Bone marrow (tissue), 2 donors: ENCODE data around the gene CD84.
"Not testable (repeated sequence)": the region's sequence is repeated elsewhere in the genome, so short reads cannot be mapped to it uniquely, and the experiment has no call there.

Experiments used
- DNase-seq, 2 donors: peaks; one replicate each; lab custom pipeline; 2025; lab: John Stamatoyannopoulos, UW

CD84 gene

DNA sequence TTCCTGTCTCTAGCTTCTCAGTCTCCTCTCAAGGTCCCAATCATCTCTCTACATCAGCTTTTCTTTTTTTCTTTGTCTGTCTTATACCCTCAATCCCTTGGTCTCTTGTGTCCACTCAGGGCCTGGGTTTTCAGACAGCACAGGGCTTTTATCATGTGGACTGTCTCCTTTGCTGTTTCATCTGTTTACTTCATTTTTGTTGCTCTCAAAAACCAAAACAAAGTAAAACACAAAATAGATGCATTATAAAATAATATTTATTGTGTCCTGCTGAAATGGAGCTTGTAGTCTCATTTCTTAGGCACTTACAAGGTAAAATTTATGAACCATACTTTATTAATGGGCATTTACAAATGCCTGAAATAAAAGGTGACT, 38.5 kb downstream of the CD84 start:
- DNase-seq: no peak

DNA sequence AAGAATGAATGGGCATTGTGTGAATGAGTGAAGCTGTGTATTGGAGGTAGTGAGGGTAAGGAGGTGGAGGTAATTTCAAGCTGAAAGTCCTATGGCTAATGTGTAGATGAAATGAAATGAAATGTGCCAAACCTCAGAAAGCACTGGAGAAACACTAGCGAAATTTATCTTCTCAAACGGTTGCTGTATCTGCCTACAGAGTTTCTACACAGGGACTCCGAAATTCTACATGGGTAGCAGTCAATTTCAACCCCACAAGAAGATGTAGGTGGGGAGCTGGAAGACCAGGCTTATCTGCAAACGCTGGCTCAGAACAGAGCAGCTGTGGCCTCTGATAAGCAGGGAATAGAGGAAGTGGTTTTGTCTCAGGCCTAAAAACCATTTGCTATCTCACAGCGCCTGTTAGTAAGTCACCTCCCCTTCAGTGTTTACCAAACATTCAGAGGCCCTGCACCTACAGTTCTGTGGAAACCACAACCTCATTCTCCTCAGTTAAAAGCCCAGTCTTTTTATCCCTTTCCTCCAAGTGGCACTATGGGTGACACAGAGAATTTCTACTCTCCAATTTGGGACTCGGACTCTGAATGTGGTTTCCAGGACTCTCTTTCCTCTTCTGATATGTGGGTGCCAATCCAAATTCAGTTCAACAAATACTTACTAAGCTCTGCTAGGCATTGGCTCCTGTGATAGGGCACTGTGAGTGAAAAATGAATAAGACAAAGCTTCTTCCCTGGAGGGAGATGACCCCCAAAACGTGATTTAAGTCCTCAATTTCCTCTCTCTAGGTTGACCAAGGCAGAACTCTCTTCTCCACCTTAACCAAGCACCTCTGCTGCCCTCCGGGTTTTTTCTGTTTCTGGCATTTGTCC, 39.1 kb downstream of the CD84 start:
- peak; percentile 5 to 95 for DNase-seq

DNA sequence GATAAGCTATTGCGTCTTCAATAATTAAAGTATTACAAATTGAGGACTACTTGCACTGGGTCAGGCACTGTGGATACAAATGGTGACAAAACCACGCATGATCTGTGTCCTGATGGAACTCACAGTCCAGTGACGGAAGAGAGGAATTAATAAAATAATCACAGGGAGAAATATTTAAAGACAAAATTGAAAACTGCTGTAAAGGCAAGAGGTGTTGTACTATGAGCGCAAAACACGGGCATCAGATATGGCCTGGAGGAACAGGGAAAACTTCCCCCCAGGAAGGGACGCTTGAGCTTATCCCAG, 39.7 kb downstream of the CD84 start:
- DNase-seq: no peak

DNA sequence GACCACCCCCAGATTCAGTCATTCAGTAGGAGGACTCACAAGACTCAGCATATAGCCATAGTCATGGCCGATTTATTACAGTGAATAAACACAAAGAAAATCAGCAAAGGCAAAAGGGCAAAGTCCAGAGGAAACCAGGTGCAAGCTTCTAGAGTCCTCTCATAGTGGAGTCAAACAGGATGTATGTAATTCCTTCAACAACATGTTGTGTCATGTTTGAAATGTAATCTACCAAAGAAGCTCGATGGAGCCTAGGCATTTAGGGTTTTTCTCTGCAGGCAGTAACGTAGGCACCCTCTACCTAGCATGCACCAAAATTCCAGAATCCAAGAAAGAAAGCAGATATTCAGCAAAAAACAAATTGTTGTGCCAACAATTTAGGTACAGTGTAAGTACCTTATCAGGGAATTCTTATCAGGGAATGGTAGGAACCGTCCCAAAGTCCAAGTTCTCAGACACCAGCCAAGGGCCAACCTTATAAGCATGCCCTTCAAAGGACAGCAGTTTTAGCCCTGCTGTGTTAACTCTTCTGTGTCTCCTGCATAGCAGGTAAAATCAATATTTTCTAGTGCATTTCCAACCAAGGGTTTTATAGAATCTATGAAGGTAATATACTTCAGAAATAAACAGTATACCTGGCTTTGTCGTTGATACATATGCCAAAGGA, 40.2 kb downstream of the CD84 start:
- DNase-seq: no peak

DNA sequence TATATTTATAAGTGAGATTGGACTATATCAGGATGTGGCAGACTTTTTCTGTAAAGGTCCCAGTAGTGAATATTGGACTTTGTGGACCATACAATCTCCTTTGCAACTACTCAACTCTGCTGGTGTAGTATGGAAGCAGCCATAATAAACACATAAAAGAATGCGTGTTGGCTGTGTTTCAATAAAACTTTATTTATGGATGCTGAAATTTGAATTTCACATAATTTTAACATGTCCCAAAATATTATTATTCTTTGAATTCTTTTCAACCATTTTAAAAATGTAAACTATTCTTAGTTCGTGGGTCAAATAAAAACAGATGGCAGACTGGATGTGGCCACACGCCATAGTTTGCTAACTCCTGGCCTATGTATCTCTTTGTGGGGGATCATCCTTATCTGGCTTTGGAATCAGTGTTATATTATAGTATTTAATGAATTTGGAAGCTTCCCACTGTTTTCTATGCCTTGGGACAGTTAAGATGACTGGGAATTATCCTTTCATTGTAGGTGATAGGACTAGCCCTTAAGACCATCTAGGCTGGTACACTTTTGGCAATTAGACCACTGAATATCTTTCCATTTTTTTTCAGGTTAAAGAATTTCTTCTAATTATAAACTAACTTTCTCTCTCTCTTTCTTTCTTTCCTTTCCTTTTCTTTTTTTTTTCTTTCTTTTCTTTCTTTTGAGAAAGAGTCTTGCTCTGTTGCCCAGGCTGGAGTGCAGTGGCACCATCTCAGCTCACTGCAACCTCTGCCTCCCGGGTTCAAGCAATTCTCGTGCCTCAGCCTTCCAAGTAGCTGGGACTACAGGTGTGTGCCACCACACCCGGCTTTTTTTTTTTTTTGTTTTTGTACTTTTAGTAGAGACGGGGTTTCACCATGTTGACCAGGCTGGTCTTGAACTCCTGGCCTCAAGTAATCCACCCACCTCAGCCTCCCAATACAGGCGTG, 41.3 kb downstream of the CD84 start:
- no peak for DNase-seq

DNA sequence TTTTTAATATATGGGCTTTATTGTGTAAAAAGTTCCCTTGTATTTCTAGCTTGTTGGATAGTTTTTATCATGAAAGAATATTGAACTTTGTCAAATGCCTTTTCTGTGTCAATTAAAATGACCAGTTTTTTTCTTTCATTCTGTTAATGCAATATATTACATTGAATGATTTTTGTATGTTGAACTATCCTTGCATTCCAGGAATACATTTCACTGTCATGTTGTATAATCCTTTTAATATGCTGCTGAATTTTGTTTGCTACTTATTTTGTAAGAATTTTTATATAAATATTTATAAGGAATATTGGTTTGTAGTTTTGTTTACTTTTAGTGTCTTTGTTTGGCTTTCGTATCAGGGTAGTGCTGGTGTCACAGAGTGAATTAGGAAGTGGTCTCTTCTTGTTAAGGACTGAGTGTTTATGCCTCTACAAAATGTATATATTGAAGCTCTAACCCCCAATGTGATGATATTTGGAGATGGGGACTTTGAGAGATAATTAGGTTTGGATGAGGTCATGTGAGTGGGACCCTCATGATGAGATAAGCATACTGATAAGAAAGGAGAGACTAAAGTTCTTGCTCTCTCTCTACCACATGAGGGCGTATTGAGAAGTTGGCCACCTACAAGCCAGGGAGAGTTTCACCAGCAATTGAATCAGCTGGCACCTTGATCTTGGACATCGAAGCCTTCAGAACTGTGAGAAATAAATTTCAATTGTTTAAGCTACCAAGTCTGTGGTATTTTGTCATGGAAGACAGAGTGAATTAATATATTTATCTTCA, 44.3 kb downstream of the CD84 start:
- DNase-seq: no peak

DNA sequence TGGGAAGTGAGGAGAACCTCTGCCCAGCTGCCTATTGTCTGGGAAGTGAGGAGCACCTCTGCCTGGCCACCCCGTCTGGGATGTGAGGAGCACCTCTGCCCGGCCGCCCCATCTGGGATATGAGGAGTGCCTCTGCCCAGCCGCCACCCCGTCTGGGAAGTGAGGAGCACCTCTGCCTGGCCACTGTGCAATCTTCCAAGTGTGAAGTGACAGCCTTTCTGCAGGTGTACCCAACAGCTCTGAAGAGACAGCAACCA, 46.8 kb downstream of the CD84 start:
- not testable (repeated sequence) for DNase-seq

DNA sequence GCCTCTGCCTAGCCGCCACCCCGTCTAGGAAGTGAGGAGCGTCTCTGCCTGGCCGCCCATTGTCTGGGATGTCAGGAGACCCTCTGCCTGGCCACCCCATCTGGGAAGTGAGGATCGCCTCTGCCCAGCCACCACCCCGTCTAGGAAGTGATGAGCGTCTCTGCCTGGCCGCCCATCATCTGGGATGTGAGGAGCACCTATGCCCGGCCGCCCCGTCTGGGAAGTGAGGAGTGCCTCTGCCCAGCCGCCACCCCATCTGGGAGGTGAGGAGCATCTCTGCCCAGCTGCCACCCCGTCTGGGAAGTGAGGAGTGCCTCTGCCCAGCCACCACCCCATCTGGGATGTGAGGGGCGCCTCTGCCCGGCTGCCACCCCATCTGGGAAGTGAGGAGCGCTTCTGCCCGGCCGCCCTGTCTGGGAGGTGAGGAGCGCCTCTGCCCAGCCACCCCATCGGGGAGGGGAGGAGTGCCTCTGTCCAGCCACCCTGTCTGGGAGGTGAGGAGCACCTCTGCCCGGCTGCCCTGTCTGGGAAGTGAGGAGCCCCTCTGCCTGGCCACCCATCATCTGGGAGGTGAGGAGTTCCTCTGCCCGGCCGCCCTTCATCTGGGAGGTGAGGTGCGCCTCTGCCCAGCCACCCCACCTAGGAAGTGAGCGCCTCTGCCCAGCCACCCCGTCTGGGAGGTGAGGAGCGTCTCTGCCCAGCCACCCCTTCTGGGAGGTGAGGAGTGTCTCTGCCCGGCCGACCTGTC, 47.3 kb downstream of the CD84 start:
- DNase-seq: not testable (repeated sequence)

DNA sequence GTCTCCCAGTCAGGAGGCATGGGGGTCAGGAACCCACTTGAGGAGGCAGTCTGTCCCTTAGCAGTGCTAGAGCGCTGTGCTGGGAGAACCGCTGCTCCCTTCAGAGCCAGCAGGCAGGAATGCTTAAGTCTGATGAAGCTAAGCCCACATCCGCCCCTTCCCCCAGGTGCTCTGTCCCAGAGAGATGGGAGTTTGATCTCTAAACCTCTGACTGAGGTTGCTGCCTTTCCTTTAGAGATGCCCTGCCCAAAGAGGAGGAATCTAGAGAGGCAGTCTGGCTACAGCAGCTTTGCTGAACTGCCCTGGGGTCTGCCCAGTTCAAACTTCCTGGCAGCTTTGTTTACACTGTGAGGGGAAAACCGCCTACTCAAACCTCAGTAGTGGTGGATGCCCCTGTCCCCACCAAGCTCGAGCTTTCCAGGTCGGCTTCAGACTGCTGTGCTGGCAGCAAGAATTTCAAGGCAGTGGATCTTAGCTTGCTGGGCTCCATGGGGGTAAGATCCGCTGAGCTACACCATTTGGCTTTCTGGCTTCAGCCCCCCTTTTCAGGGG, 49.8 kb downstream of the CD84 start:
- DNase-seq: not testable (repeated sequence)

DNA sequence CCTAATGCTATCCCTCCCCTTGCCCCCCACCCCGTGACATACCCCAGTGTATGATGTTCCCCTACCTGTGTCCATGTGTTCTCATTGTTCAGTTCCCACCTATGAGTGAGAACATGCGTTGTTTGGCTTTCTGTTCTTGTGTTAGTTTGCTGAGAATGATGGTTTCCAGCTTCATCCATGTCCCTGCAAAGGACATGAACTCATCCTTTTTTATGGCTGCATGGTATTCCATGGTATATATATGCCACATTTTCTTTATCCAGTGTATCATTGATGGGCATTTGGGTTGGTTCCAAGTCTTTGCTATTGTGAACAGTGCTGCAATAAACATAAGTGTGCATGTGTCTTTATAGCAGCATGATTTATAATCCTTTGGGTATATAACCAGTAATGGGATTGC, 55.5 kb downstream of the CD84 start:
- not testable (repeated sequence) for DNase-seq

DNA sequence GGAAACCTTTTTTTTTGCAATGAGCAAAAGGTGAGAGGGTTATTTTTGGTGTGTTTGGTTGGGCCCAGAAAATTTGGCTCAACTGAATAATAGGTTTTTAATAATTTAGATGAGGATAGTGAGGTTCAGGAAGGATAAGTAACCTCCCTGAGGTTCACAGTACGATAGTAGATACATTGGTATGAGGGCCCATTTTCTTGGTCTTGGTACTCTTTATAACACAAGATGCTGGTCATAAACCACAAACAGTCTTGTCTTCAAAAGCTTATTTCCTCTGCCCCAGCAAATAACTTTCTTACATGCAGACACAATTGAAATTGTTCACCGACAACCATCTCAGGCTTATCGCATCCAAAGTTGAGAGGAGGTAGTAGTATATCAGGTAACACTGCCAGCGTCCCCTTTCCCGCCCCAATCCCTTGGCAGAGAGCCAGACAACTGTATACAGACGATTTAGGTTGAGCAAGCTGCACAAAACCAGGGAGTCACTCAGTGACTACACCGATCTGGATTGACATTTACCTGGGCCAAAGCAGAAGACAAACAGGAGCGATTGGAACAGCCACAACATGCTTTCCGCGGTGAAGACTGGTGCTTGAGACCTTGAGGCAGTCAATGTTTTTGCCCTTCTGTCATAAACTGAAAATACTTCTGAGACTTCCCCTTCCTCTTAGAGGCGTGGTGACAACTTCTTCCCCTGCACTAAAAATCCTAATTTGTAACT, 56.5 kb downstream of the CD84 start, which contains the start of gene SLAMF6:
Gene SLAMF6, minus strand, starts transcription at position 634 of the 724 bp plus-strand sequence. Its CDS starts 63 bp downstream, at position 571.
- peak in 1 of 2 donors; percentile 49 for DNase-seq

DNA sequence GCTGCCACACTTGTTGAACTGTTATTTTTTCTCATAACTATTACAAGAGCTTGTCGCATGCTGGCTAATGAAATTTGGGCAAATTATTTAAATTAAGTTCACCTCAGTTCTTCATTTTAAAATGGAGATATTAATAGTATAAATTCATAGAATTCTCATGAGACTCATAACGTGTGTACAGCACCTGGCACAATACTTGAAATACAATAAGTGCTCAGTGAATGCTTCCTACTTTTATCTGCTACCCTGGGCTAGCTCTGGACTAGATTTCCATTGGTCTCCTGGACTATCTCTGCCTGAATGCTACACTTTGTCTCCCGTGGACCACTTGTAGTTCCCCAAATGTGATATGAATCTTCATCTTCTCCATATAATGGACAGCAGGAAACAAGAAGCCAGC, 57.2 kb downstream of the CD84 start:
- no peak for DNase-seq

DNA sequence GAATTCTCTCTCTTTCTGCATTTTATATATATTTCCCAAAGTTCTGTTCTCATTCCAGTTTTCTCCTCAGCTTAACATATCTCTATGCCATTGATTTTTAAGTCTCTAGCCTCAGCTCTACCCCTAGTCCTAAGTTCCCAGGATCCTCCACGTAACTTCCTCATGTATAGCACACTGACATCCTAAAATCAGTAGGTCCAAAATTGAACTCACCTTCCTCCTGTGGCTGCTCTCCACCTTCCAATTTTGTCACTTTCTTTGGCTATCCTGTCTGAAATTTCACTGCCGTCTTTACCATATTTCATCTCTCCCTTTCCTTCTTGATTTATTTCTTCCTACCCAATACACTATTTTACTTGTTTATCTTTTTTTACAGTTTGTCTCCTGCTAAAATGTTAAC, 57.7 kb downstream of the CD84 start:
- DNase-seq: no peak

DNA sequence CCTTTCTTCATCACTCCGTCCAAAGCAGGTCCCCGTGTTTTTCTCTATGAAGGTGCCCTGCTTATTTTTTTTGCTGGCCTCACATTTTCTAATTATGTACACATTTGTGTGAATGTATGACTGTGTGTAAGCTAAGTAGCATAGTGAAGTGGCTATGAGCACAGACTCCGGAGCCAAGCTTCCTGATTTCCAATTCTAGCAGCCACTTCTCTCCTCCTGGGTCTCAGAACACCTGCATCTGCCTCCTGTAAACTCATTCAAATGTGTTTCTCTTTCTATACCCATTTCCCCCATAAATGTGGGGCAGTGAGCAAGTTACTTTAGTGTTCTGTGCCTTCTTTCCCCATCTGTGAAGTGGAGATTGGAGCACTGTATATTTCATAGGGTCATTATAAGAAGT, 58.3 kb downstream of the CD84 start:
- DNase-seq: no peak

DNA sequence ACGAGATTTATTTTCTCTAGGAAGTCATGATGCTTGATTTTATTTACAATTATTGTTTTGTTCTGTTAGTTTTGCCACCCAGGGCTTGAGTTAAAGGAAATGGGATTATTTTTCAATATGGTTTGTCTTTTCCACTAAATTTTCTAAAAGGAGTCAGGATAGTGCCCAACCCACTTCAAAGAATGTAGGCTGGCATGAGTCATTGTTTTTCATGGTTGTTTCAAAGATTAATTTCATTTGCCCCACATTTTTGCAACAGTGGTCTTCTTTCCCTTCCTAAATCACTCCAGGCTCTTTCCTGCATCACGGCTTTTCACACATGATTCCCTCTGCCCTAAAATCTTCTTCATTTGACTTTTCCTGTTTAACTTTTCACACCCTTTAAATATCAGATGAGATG, 58.7 kb downstream of the CD84 start:
- DNase-seq: no peak

DNA sequence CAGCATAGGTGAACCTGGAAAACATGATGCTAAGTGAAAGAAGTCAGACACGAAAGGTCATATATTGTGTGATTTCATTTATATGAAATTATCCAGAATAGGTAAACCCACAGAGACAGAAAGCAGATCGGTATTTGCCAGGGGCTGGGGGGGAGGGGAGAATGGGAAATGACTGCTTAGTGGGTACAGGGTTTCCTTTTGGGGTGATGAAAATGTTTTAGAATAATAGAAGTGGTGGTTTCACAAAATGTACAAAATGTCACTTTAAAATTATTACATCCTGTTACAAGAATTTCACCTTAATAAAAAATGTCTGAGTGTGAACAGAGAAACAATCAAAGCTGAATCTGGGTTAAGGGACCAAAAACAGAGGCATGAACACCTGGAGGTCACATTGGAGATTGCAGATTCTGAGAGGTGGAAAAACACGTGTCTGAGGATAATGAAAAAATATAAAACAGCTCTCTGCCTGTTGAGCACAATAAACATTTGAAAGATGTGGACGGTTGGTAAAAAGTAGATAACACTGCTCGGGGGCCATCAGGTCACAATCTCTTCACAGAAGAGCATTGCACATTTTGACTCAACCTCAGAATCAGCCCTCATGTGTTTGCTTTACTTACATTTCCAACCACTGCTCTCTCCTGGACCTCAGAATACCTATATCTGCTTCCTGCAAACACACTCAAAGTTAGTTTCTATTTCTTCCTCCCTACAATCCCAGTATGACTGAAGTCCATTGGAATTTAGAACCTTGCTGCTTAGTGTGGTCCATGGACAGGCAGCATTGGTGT, 59.5 kb downstream of the CD84 start:
- no peak for DNase-seq

DNA sequence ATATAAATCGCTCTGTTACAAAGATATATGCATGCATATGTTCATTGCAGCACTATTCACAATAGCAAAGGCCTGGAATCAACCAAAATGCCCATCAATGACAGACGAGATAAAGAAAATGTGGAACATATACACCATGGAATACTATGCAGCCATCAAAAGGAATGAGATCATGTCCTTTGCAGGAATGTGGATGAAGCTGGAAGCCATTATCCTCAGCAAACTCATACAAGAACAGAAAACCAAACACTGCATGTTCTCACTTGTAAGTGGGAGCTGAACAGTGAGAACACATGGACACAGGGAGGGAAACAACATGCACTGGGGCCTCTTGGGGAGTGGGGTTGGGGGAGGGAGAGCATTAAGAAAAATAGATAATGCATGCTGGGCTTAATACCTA, 61.8 kb downstream of the CD84 start:
- not testable (repeated sequence) for DNase-seq

DNA sequence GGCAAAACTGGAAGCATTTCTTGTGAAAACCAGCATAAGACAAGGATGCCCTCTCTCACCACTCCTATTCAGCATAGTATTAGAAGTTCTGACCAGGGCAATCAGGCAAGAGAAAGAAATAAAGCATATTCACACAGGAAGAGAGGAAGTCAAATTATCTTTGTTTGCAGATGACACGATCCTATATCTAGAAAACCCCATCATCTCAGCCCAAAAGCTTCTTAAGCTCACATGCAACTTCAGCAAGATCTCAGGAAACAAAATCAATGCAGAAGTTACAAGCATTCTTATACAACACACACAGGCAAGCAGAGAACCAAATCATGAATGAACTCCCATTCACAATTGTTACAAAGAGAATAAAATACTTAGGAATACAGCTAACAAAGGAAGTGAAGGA, 63.4 kb downstream of the CD84 start:
- not testable (repeated sequence) for DNase-seq

DNA sequence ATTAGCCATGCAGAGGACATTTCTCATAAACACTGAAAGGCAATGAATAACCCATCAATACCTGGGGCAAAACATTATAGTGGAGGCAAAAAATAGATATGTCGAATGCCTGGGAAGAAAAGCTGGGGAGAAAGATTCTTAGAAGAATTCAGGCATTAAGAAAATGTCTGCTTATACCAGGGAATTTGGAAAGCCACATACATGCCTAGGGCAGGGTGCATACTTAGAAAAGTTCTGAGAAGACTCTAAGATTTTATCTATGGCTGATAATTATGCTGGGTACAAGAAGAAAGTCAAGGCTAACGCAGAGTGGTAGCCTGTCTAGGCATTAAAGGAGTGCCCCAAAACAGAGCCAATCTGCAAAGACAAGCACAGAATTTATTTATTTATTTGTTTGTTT, 74.6 kb downstream of the CD84 start:
- DNase-seq: no peak
